ENCODE measurements around the gene PCARE.

The PCARE gene

GRCh38 chr2:29106256-29106655 lies 31.9 kb upstream of the PCARE start:
- no peaks in the 10 kb centered on the region for H3F3A ChIP-seq (ENCODE audit: low read depth)
- no peak overlapping the region for H3K4me3 ChIP-seq (ENCODE audit: low read length, poor library complexity, severe bottlenecking)
- H4K20me1 ChIP-seq (ENCODE audit: insufficient read depth, low read length, poor library complexity, severe bottlenecking), result no peaks in the 10 kb centered on the region
- H3K79me2 ChIP-seq (ENCODE audit: insufficient read depth, low read length), result no peaks in the 10 kb centered on the region
- H3K27me3 ChIP-seq (ENCODE audit: insufficient read depth, low read length, poor library complexity, severe bottlenecking), result no peaks in the 10 kb centered on the region
- no peaks in the 10 kb centered on the region for H3K9me3 ChIP-seq (ENCODE audit: insufficient read depth, low read depth, low read length)
- H3K4me1 ChIP-seq (ENCODE audit: insufficient read depth, low read length, poor library complexity, severe bottlenecking), result no peaks in the 10 kb centered on the region
- no peaks in the 10 kb centered on the region for H3K9me2 ChIP-seq (replicated peaks; ENCODE audit: low read depth, low read length)
- H2AFZ ChIP-seq (ENCODE audit: low read length), result no peak overlapping the region
- no peak overlapping the region for H3K4me2 ChIP-seq (ENCODE audit: low read depth, low read length, poor library complexity, severe bottlenecking)
- no peaks in the 10 kb centered on the region for H3K36me3 ChIP-seq (ENCODE audit: insufficient read depth, low read length)
- no peak overlapping the region for H3K9ac ChIP-seq (ENCODE audit: low read depth, low read length, poor library complexity, severe bottlenecking)
- TF ChIP-seq CTCF (conservative IDR thresholded peaks at IDR 0.05; ENCODE audit: low read length), result no peak
- TF ChIP-seq EZH2phosphoT487 (IDR thresholded peaks at IDR 0.05; ENCODE audit: borderline replicate concordance), result no peak

- Histone ChIP-seq H3K4me3 (ENCODE audit: low read length, poor library complexity, severe bottlenecking) (no peak overlapping the region), H3K27me3 (ENCODE audit: insufficient read depth, low read length, poor library complexity, severe bottlenecking) (no peaks in the 10 kb centered on the region), H3K4me2 (ENCODE audit: low read depth, low read length, poor library complexity, severe bottlenecking) (no peak overlapping the region), H3F3A (ENCODE audit: low read depth) (no peaks in the 10 kb centered on the region), H3K4me1 (ENCODE audit: insufficient read depth, low read length, poor library complexity, severe bottlenecking) (no peaks in the 10 kb centered on the region), H3K79me2 (ENCODE audit: insufficient read depth, low read length) (no peaks in the 10 kb centered on the region), H4K20me1 (ENCODE audit: insufficient read depth, low read length, poor library complexity, severe bottlenecking) (no peaks in the 10 kb centered on the region), H3K9ac (ENCODE audit: low read depth, low read length, poor library complexity, severe bottlenecking) (no peak overlapping the region), H3K9me2 (replicated peaks; ENCODE audit: low read depth, low read length) (no peaks in the 10 kb centered on the region), H3K36me3 (ENCODE audit: insufficient read depth, low read length) (no peaks in the 10 kb centered on the region), H3K9me3 (ENCODE audit: insufficient read depth, low read depth, low read length) (no peaks in the 10 kb centered on the region), H2AFZ (ENCODE audit: low read length) (no peak overlapping the region)
- TF ChIP-seq EZH2phosphoT487 (IDR thresholded peaks at IDR 0.05; ENCODE audit: borderline replicate concordance) (no peak), CTCF (conservative IDR thresholded peaks at IDR 0.05; ENCODE audit: low read length) (no peak)
These were observed 31.1 kb upstream of the PCARE start for GRCh38 chr2:29105375-29105774.

GRCh38 chr2:29104688-29105087 lies 30.4 kb upstream of the PCARE start:
- no peaks in the 10 kb centered on the region for H3K9me3 ChIP-seq (ENCODE audit: insufficient read depth, low read depth, low read length)
- TF ChIP-seq EZH2phosphoT487 (IDR thresholded peaks at IDR 0.05; ENCODE audit: borderline replicate concordance), result no peak
- no peak for TF ChIP-seq CTCF (conservative IDR thresholded peaks at IDR 0.05; ENCODE audit: low read length)

More at GRCh38 chr2:29104688-29105087, 30.4 kb upstream of the PCARE start:
- Histone ChIP-seq H4K20me1 (ENCODE audit: insufficient read depth, low read length, poor library complexity, severe bottlenecking) (no peaks in the 10 kb centered on the region), H3K36me3 (ENCODE audit: insufficient read depth, low read length) (no peaks in the 10 kb centered on the region), H3K4me3 (ENCODE audit: low read length, poor library complexity, severe bottlenecking) (no peak overlapping the region), H3F3A (ENCODE audit: low read depth) (no peaks in the 10 kb centered on the region), H3K9me2 (replicated peaks; ENCODE audit: low read depth, low read length) (no peaks in the 10 kb centered on the region), H3K4me2 (ENCODE audit: low read depth, low read length, poor library complexity, severe bottlenecking) (no peak overlapping the region), H3K79me2 (ENCODE audit: insufficient read depth, low read length) (no peaks in the 10 kb centered on the region), H3K9ac (ENCODE audit: low read depth, low read length, poor library complexity, severe bottlenecking) (no peak overlapping the region), H3K27me3 (ENCODE audit: insufficient read depth, low read length, poor library complexity, severe bottlenecking) (no peaks in the 10 kb centered on the region), H3K4me1 (ENCODE audit: insufficient read depth, low read length, poor library complexity, severe bottlenecking) (no peaks in the 10 kb centered on the region), H2AFZ (ENCODE audit: low read length) (no peak overlapping the region)

Data from Loucy (cell line).